Smooth muscle cell (in vitro differentiated cells): ENCODE data around the gene COL8A2. TPM values are rescaled to one million over a fixed set of nuclear protein-coding genes. Genes with fewer than 3 reads are reported as not detected.

Experiments used
- DNase-seq: peaks from one replicate; lab custom pipeline; 2025; ENCODE audit not compliant: unreplicated experiment; lab: John Stamatoyannopoulos, UW
- H2AFZ ChIP-seq: fragments of 200-600 bp; sonication (generic); 2 replicates; pipeline ENCODE4 v1.6.0; 2016; ENCODE audit warnings: antibody characterized with exemption, low read depth, mild to moderate bottlenecking
- H3F3A ChIP-seq: fragments of 200-600 bp; sonication (generic); 2 replicates; pipeline ENCODE4 v1.6.0; 2017; ENCODE audit warnings: antibody characterized with exemption, low read depth
- H3K27ac ChIP-seq: fragments of 200-600 bp; sonication (generic); 2 replicates; pipeline ENCODE4 v1.5.1; 2016; ENCODE audit warnings: low read depth, mild to moderate bottlenecking
- H3K27me3 ChIP-seq: fragments of 200-600 bp; sonication (generic); 2 replicates; pipeline ENCODE4 v1.6.1; 2016; ENCODE audit warnings: low read depth, mild to moderate bottlenecking
- H3K36me3 ChIP-seq: fragments of 200-600 bp; sonication (generic); 2 replicates; pipeline ENCODE4 v1.5.1; 2016; ENCODE audit warnings: low read depth
- H3K4me1 ChIP-seq: fragments of 200-600 bp; sonication (generic); 2 replicates; pipeline ENCODE4 v1.5.1; 2016; ENCODE audit warnings: low read depth
- H3K4me2 ChIP-seq: fragments of 200-600 bp; sonication (generic); 2 replicates; pipeline ENCODE4 v1.6.0; 2016; ENCODE audit warnings: mild to moderate bottlenecking
- H3K4me3 ChIP-seq: fragments of 200-600 bp; sonication (generic); 2 replicates; pipeline ENCODE4 v1.5.1; 2016; ENCODE audit warnings: mild to moderate bottlenecking
- H3K79me2 ChIP-seq: fragments of 200-600 bp; sonication (generic); 2 replicates; pipeline ENCODE4 v1.6.0; 2016; ENCODE audit warnings: low read depth, mild to moderate bottlenecking
- H3K9ac ChIP-seq: fragments of 200-600 bp; sonication (generic); 2 replicates; pipeline ENCODE4 v1.6.0; 2016; ENCODE audit warnings: low read depth
- H3K9me3 ChIP-seq: fragments of 200-600 bp; sonication (generic); replicated peaks from 2 replicates; pipeline ENCODE4 v1.5.1; 2016; ENCODE audit warnings: low read depth
- H4K20me1 ChIP-seq: fragments of 200-600 bp; sonication (generic); 2 replicates; pipeline ENCODE4 v1.6.0; 2016; ENCODE audit warnings: low read depth
- WGBS: methylation state at CpG from one replicate; pipeline ENCODE4 v1.1.7; 2016; ENCODE audit warnings: low lambda C conversion rate; 5-methylcytosine and 5-hydroxymethylcytosine counted together
- polyA plus RNA-seq: library from polyadenylated mRNA; unstranded; fragments of >200 nt; fragmentation: Nextera tagmentation; extraction: Ambion mirVana; gene quantifications from 2 replicates; pipeline ENCODE4 v1.2.1, GENCODE V29; 2016
- total RNA-seq: library from RNA; depleted of rRNA; stranded (reverse); fragments of >200 nt; gene quantifications from 2 replicates; pipeline ENCODE4 v1.2.3, GENCODE V29; 2014
- TF ChIP-seq, protein P1 (sequence below): fragments of 200-600 bp; sonication (generic); IDR thresholded peaks from 2 replicates; pipeline ENCODE4 v1.5.1; 2017; ENCODE audit warnings: borderline replicate concordance, mild to moderate bottlenecking, antibody characterized with exemption; ENCODE audit not compliant: insufficient read depth, poor library complexity, severe bottlenecking

The COL8A2 gene
- total and polyA plus RNA-seq, 2 experiments from 2014 or later: 21.7 to 59.0 TPM

DNA sequence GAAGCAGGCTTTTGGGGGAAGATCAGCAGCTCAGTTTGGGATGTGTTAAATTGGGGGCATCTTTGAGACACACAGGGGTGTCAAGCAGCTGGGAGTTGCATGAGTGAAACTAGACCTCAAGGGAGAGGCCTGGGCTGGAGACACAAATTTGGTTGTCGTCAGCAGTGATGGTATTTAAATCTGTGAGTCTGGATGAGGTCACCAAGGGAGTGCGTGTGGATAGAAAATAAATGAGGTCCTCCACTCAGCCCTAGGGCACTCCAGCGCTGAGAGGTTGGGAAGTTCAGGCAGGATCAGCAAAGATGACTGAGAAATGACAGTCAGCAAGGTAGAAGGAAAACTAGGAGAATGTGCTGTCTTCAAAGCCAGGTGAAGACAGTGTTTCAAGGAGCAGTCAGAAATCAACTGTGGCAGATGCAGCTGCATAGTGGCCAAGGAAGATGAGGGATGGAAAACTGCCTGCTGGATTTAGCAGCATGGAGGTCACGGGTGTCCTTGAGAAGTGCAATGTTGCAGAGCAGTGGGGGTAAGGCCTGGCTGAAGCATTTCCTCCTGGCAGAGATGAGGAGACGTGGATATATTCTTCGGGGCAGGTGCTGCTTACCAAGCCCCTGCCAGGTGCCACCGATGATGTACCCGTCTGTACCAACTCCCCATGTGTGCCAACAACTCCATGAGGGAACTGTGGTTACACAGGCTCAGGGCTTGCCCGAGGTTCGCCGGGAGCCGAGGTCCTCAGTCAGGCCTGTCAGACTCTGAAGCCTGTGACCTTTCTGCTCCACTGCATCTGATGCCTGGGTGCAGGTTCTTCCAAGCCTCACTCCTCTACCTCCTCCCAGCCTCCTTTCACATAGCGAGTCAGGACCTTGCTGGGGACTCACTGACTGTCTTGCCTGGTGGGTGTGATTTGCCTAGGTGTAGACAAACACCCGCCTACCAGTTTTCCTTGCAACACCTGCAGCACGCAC lies 42.2 kb upstream of the COL8A2 start:
- no peaks in the 10 kb centered on the region for H3K9me3 ChIP-seq
- H3K27me3 ChIP-seq: no peaks in the 10 kb centered on the region
- TF ChIP-seq, protein P1, sequence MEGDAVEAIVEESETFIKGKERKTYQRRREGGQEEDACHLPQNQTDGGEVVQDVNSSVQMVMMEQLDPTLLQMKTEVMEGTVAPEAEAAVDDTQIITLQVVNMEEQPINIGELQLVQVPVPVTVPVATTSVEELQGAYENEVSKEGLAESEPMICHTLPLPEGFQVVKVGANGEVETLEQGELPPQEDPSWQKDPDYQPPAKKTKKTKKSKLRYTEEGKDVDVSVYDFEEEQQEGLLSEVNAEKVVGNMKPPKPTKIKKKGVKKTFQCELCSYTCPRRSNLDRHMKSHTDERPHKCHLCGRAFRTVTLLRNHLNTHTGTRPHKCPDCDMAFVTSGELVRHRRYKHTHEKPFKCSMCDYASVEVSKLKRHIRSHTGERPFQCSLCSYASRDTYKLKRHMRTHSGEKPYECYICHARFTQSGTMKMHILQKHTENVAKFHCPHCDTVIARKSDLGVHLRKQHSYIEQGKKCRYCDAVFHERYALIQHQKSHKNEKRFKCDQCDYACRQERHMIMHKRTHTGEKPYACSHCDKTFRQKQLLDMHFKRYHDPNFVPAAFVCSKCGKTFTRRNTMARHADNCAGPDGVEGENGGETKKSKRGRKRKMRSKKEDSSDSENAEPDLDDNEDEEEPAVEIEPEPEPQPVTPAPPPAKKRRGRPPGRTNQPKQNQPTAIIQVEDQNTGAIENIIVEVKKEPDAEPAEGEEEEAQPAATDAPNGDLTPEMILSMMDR: no peak
- H4K20me1 ChIP-seq: peaks cover 98% of the 10 kb centered on the region
- WGBS: 81% methylated on average over 15 of the region's 15 CpGs
- no peaks in the 10 kb centered on the region for H3K4me1 ChIP-seq
- no peak overlapping the region for H3K4me3 ChIP-seq
- H3K4me2 ChIP-seq: no peak overlapping the region
- no peak for DNase-seq
- no peaks in the 10 kb centered on the region for H3K36me3 ChIP-seq
- no peak overlapping the region for H2AFZ ChIP-seq
- peak overlapping the region; percentile 95 for H3K27ac ChIP-seq
- peak overlapping the region; percentile 85 for H3K9ac ChIP-seq
- H3K79me2 ChIP-seq: peaks cover 100% of the 10 kb centered on the region
- H3F3A ChIP-seq: no peaks in the 10 kb centered on the region

- Histone ChIP-seq H3K9me3 (no peaks in the 10 kb centered on the region), H3F3A (peaks cover 4% of the 10 kb centered on the region), H3K36me3 (no peaks in the 10 kb centered on the region), H3K4me2 (no peak overlapping the region), H3K4me1 (peaks cover 8% of the 10 kb centered on the region), H3K79me2 (peaks cover 100% of the 10 kb centered on the region), H3K27ac (peak overlapping the region; percentile 95), H3K9ac (peak overlapping the region; percentile 85), H2AFZ (no peak overlapping the region), H3K4me3 (no peak overlapping the region), H4K20me1 (peaks cover 100% of the 10 kb centered on the region), H3K27me3 (no peaks in the 10 kb centered on the region)
- TF ChIP-seq, protein P1: no peak
- 89% methylated on average over 4 of the region's 4 CpGs for WGBS
- no peak for DNase-seq
Measured at GRCh38 chr1:36166136-36166535, 41.1 kb upstream of the COL8A2 start.

- H3K79me2 ChIP-seq: peaks cover 100% of the 10 kb centered on the region
- no peaks in the 10 kb centered on the region for H3K36me3 ChIP-seq
- peak overlapping the region; percentile 95 for H3K27ac ChIP-seq
- no peak overlapping the region for H3K4me2 ChIP-seq
- TF ChIP-seq, protein P1: no peak
- H3K9ac ChIP-seq: no peak overlapping the region
- H3K4me3 ChIP-seq: no peak overlapping the region
- DNase-seq: no peak
- no peaks in the 10 kb centered on the region for H3K27me3 ChIP-seq
- H3K9me3 ChIP-seq: no peaks in the 10 kb centered on the region
- H3K4me1 ChIP-seq: peaks cover 16% of the 10 kb centered on the region
- WGBS: 100% methylated on average over 1 of the region's 1 CpG
- H3F3A ChIP-seq: peaks cover 6% of the 10 kb centered on the region
- no peak overlapping the region for H2AFZ ChIP-seq
- H4K20me1 ChIP-seq: peaks cover 100% of the 10 kb centered on the region
Measured at GRCh38 chr1:36165145-36165544, 40.1 kb upstream of the COL8A2 start.
